ENCODE results near the gene SNX9. TPM values are rescaled to one million over a fixed set of nuclear protein-coding genes. Genes with fewer than 3 reads are reported as not detected.

Gene SNX9
- total RNA-seq: 10 to 100 TPM; 27.9 to 39.7 (median 31.6) TPM
- 10 to 100 TPM; 18.8 to 20.9 TPM for polyA plus RNA-seq
- long read RNA-seq, donor 1, full-length matches to known transcripts: 48 of 78 reads
- long read RNA-seq, donor 1, partial matches to known transcripts: 10 of 78 reads
- long read RNA-seq, donor 1, other reads (novel, unspliced or antisense): 20 of 78 reads
- long read RNA-seq, donor 2, full-length matches to known transcripts: 54 of 79 reads
- long read RNA-seq, donor 2, partial matches to known transcripts: 11 of 79 reads
- long read RNA-seq, donor 2, other reads (novel, unspliced or antisense): 14 of 79 reads
- long read RNA-seq, donor 3, full-length matches to known transcripts: 17 of 50 reads
- long read RNA-seq, donor 3, partial matches to known transcripts: 25 of 50 reads
- long read RNA-seq, donor 3, other reads (novel, unspliced or antisense): 8 of 50 reads

DNA sequence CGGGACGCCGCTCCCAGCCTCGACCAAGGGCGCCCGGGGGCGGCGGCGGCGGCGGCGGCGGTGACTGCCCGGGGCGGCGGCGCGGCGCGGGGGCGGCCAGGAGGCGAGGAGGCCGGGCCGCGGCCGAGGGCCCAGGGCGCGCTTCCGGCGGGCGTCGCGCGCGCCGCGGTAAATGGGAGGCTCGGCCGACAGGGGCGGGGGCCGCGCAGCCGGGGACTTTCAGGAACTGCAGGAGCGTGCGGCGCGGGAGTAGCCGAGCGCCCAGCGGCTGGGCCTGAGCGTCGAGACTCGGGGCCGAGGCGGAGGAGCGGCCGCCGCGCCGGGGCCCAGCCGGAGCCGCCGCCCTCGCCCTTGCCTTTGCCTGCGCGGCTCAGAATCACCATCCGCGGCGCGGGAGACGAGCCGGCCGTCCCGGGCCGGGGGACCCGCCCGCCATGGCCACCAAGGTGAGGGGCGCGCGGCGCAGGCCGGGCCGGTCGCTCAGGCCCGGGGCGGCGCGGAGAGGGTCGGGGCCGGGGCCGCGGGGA lies at the start of gene SNX9:
TSS of gene SNX9 (plus strand) at position 246 of the 527 bp plus-strand sequence. CDS start at position 435, 189 bp downstream.
- H3K4me1 ChIP-seq: peaks cover 13 to 37% (median 30%) of the 10 kb centered on the region in 9 donors
- peak; percentile 83 to 94 (median 91) for ATAC-seq
- peak; percentile 80 to 82 for DNase-seq
- 0 to 1% methylated on average over 49 to 92 of the region's 92 CpGs for WGBS, 2 donors
- H3K27ac ChIP-seq: peak within 1 kb of the TSS; percentile 90 to 100 (median 98)
- no peaks in the 10 kb centered on the region for H3K27me3 ChIP-seq
- intact Hi-C loops (cut with DNase I): loop anchor here in 5 of 10 donors (5.0 kb wide), 2 partner anchors 61 to 66 kb away; no protein-coding TSS in a partner anchor
- H3K9me3 ChIP-seq: no peaks in the 10 kb centered on the region
- TF ChIP-seq, protein P1, sequence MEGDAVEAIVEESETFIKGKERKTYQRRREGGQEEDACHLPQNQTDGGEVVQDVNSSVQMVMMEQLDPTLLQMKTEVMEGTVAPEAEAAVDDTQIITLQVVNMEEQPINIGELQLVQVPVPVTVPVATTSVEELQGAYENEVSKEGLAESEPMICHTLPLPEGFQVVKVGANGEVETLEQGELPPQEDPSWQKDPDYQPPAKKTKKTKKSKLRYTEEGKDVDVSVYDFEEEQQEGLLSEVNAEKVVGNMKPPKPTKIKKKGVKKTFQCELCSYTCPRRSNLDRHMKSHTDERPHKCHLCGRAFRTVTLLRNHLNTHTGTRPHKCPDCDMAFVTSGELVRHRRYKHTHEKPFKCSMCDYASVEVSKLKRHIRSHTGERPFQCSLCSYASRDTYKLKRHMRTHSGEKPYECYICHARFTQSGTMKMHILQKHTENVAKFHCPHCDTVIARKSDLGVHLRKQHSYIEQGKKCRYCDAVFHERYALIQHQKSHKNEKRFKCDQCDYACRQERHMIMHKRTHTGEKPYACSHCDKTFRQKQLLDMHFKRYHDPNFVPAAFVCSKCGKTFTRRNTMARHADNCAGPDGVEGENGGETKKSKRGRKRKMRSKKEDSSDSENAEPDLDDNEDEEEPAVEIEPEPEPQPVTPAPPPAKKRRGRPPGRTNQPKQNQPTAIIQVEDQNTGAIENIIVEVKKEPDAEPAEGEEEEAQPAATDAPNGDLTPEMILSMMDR (IDR thresholded peaks at IDR 0.05): peak in 1 of 9 donors; percentile 5
- peak within 1 kb of the TSS; percentile 82 to 99 (median 93) for H3K4me3 ChIP-seq
- no peaks in the 10 kb centered on the region for H3K36me3 ChIP-seq

DNA sequence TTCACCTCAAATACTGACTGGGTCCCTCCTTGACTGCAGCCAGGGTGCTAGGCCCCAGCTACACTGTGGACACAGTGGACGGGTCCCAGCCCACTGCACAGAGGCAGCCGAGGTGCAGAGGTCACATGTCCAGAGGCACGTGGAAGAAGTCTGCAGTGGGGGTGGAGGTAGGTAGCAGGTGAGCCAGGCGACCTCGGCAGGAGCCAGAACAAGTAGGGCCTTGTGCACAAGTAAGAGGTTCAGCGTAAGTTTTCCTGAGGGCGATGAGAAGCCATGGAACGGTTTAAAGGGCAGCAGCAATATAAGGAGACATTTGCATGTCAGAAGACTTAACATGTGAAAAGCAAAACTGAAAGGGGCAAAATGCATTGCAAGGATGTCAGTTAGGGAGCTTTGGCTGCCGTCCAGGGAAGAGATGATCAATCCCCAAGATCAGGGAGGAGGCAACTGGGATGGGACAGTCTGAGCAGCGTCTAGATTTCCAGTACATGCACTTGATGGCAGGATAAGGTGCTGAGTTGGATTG lies 49.7 kb upstream of the SNX9 start:
- 78 to 80% methylated on average over 10 of the region's 10 CpGs for WGBS, 2 donors
- DNase-seq: no peak
- intact Hi-C loops (cut with DNase I): no loop called here

DNA sequence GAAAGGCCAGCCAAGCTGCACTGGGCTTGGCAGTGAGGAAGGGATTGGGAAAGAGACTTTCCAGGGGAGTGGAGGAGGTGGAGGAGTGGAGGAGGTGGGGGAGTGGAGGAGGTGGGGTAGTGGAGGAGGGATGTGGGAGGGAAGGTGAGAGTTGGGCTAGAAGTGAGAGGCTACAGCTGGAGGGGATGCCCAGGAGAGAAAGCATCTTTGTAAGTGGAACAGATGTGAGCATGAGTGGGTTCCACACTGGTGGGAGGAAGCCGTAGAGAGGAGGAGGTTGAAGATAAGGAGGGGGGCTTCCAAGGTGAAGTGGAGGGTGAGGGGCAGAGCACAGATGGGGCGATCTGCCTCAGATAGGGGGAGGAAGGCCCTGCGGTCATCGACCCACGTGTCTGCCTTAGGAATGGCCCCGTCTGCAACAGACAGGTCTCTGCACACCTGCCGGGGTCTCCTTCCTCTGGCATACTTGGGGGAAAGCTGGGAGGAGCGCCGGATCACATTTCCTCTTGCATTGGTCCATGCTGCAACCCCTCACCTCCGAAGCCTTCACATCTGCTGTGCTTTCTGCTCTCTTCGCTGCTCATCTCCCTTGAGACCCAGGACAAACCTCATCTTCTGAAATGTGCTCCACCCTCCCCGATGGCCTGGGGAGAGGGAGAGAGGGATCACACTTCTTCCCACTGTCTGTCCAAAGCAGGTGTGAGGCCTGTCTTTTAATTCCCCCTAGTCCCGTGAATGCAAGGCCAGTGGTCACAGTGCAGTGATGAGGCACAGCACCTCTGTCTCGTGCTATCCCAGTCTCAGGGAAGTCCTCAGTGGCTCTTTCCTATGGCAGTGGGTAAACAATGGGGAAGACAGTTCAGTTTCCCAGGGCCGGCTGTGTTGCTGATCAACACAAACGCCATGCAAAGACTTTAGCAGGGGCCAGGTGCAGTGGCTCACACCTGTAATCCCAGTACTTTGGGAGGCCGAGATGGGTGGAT lies 48.6 kb upstream of the SNX9 start:
- Histone ChIP-seq H3K4me3 (no peak overlapping the region), H3K27me3 (peaks cover 0 to 13% (median 0%) of the 10 kb centered on the region in 7 donors), H3K36me3 (no peaks in the 10 kb centered on the region), H3K27ac (no peak overlapping the region), H3K9me3 (peaks cover 0 to 14% (median 0%) of the 10 kb centered on the region in 11 donors), H3K4me1 (peaks cover 0 to 7% (median 0%) of the 10 kb centered on the region in 9 donors)
- TF ChIP-seq, protein P1 (IDR thresholded peaks at IDR 0.05): no peak
- 74 to 80% methylated on average over 17 of the region's 17 CpGs for WGBS, 2 donors
- peak in 3 of 8 donors; percentile 46 to 79 (median 78) for ATAC-seq
- DNase-seq: no peak
- intact Hi-C loops (cut with DNase I): no loop called here

More for the DNA sequence above, 49.7 kb upstream of the SNX9 start:
- Histone ChIP-seq H3K9me3 (peaks cover 0 to 14% (median 0%) of the 10 kb centered on the region in 11 donors), H3K27ac (no peak overlapping the region), H3K4me1 (peaks cover 0 to 16% (median 0%) of the 10 kb centered on the region in 9 donors), H3K27me3 (peaks cover 0 to 13% (median 0%) of the 10 kb centered on the region in 7 donors), H3K4me3 (no peak overlapping the region), H3K36me3 (no peaks in the 10 kb centered on the region)
- no peak for ATAC-seq
- TF ChIP-seq, protein P1 (IDR thresholded peaks at IDR 0.05): no peak

Data from heart right ventricle (tissue), 16 donors.